HCT116 (cell line): ENCODE measurements around the gene YAE1. TPM values are rescaled to one million over a fixed set of nuclear protein-coding genes. Genes with fewer than 3 reads are reported as not detected.

Experiments
- ATAC-seq: fragments of 200-7000 bp; cut with Tn5 transposase; 2 replicates; pipeline ENCODE4 v1.9.1; 2020; ENCODE audit warnings: mild to moderate bottlenecking, moderate library complexity
- BruUV-seq: library from RNA; stranded (reverse); fragments of 400-500 nt; replicated peaks from 2 replicates; lab custom pipeline; 2021; lab: Mats Ljungman, UMichigan
- CTCF ChIA-PET: fragments of 300-600 bp; sonication (Branson Sonifier 250); formaldehyde crosslinking; loops from one replicate; lab custom pipeline; 2021; ENCODE audit warnings: antibody characterized with exemption; lab: Charles Lee
- POLR2A ChIA-PET: fragments of 300-600, 350-600 bp; sonication (Branson Sonifier 250); formaldehyde crosslinking; loops from one replicate; lab custom pipeline; 2021; ENCODE audit warnings: antibody characterized with exemption; lab: Charles Lee
- RAD21 ChIA-PET, 2 experiments: fragments of 300-600 bp; sonication (Branson Sonifier 250); formaldehyde crosslinking; loops; one replicate each; lab custom pipeline; 2023; ENCODE audit warnings: low total read pairs in 2 of 2; ENCODE audit not compliant: uncharacterized antibody in 2 of 2, unreplicated experiment in 2 of 2, low non-redundant PET in 1 of 2; lab: Charles Lee
- DNase-seq: peaks from one replicate; pipeline ENCODE4 v3.0.0-alpha.2; 2010; ENCODE audit warnings: low read depth, low spot score
- H2AFZ ChIP-seq: fragments of 200-600 bp; shearing (Covaris generic), sonication (generic); 2 replicates; pipeline ENCODE4 v1.6.1; 2017; ENCODE audit warnings: low read depth, mixed run types, mixed read lengths, antibody characterized with exemption, low read length; ENCODE audit not compliant: poor library complexity, severe bottlenecking
- H3K27ac ChIP-seq: 2 replicates; pipeline ENCODE4 v1.5.1; 2012; ENCODE audit warnings: low read depth, low read length
- H3K27me3 ChIP-seq: fragments of 200-600 bp; sonication (generic); 2 replicates; pipeline ENCODE4 v1.6.1; 2016; ENCODE audit warnings: mixed run types, low read length, mixed read lengths; ENCODE audit not compliant: insufficient read depth
- H3K36me3 ChIP-seq, 2 experiments: fragments of 200-500 bp in 1 of 2; fragments of 200-600 bp in 1 of 2; sonication (Bioruptor generic) in 1 of 2; sonication (generic) in 1 of 2; 2 replicates each; pipeline versions ENCODE4 v1.5.1 to v1.6.1; 2014 to 2016; ENCODE audit warnings: low read length in 2 of 2, inconsistent platforms in 1 of 2, mixed read lengths in 1 of 2, mixed run types in 1 of 2; ENCODE audit not compliant: insufficient read depth in 2 of 2, control insufficient read depth in 1 of 2
- H3K4me1 ChIP-seq, 2 experiments: fragments of 200-600 bp in 1 of 2; sonication (generic) in 1 of 2; 2 replicates each; pipeline versions ENCODE4 v1.5.1 to v1.6.1; 2012 to 2017; ENCODE audit warnings: low read length in 2 of 2, inconsistent platforms in 1 of 2, mild to moderate bottlenecking in 1 of 2, mixed read lengths in 1 of 2, mixed run types in 1 of 2, moderate library complexity in 1 of 2; ENCODE audit not compliant: insufficient read depth in 2 of 2, control insufficient read depth in 1 of 2
- H3K4me2 ChIP-seq: fragments of 200-600 bp; sonication (generic); 2 replicates; pipeline ENCODE4 v1.6.1; 2017; ENCODE audit warnings: mixed run types, low read length, mixed read lengths
- H3K4me3 ChIP-seq, 2 experiments: fragments of 200-600 bp in 1 of 2; sonication (generic) in 1 of 2; replicated peaks in 1 of 2; 2 replicates each; pipeline ENCODE4 v1.5.1; 2011 to 2016; ENCODE audit warnings: low read length in 2 of 2, control low read depth in 1 of 2, low read depth in 1 of 2, mild to moderate bottlenecking in 1 of 2, mixed read lengths in 1 of 2, mixed run types in 1 of 2
- H3K79me2 ChIP-seq: fragments of 200-600 bp; sonication (generic); 2 replicates; pipeline ENCODE4 v1.6.1; 2017; ENCODE audit warnings: mild to moderate bottlenecking, mixed run types, low read length, moderate library complexity, mixed read lengths; ENCODE audit not compliant: insufficient read depth
- H3K9ac ChIP-seq: fragments of 200-600 bp; sonication (generic); 2 replicates; pipeline ENCODE4 v1.6.1; 2016; ENCODE audit warnings: low read length, mixed read lengths
- H3K9me2 ChIP-seq: fragments of 200-600 bp; sonication (generic), shearing (Covaris generic); 2 replicates; pipeline ENCODE4 v1.6.1; 2017; ENCODE audit warnings: mixed run types, mild to moderate bottlenecking, moderate library complexity; ENCODE audit not compliant: insufficient read depth
- H3K9me3 ChIP-seq, 2 experiments: fragments of 200-500 bp in 1 of 2; fragments of 200-600 bp in 1 of 2; sonication (Bioruptor generic) in 1 of 2; sonication (generic) in 1 of 2; 2 replicates each; pipeline ENCODE4 v1.6.1; 2014 to 2017; ENCODE audit warnings: low read length in 2 of 2, mixed read lengths in 2 of 2, inconsistent platforms in 1 of 2, low read depth in 1 of 2, mild to moderate bottlenecking in 1 of 2, mixed run types in 1 of 2, moderate library complexity in 1 of 2; ENCODE audit not compliant: control insufficient read depth in 1 of 2, insufficient read depth in 1 of 2
- H4K20me1 ChIP-seq: fragments of 200-600 bp; sonication (generic), shearing (Covaris generic); 2 replicates; pipeline ENCODE4 v1.6.1; 2017; ENCODE audit warnings: mixed run types, mild to moderate bottlenecking, moderate library complexity; ENCODE audit not compliant: insufficient read depth
- CEBPB ChIP-seq: IDR thresholded peaks from 2 replicates; pipeline ENCODE4 v1.6.1; 2012; ENCODE audit warnings: low read depth
- EGR1 ChIP-seq: IDR thresholded peaks from 2 replicates; pipeline ENCODE4 v1.6.1; 2012; ENCODE audit warnings: low read depth
- ELF1 ChIP-seq: IDR thresholded peaks from 2 replicates; pipeline ENCODE4 v1.6.1; 2012; ENCODE audit warnings: low read depth, borderline replicate concordance
- EZH2 ChIP-seq: fragments of 200-600 bp; sonication (generic); IDR thresholded peaks from 2 replicates; pipeline ENCODE4 v1.6.1; 2017; ENCODE audit warnings: antibody characterized with exemption, mixed run types
- EZH2phosphoT487 ChIP-seq: fragments of 200-600 bp; IDR thresholded peaks from 2 replicates; pipeline ENCODE4 v1.6.1; 2018; ENCODE audit warnings: antibody characterized with exemption, borderline replicate concordance
- FOSL1 ChIP-seq: IDR thresholded peaks from 2 replicates; pipeline ENCODE4 v1.6.1; 2012; ENCODE audit warnings: low read depth
- JUND ChIP-seq: IDR thresholded peaks from 2 replicates; pipeline ENCODE4 v1.6.1; 2012
- POLR2A ChIP-seq: IDR thresholded peaks from 2 replicates; pipeline ENCODE4 v1.7.0; 2011; ENCODE audit warnings: borderline replicate concordance; ENCODE audit not compliant: insufficient read depth, insufficient read length; ENCODE audit errors: extremely low read depth
- POLR2AphosphoS5 ChIP-seq: IDR thresholded peaks from 2 replicates; pipeline ENCODE4 v1.6.1; 2011; ENCODE audit warnings: mild to moderate bottlenecking, low read depth, low read length, moderate library complexity
- RAD21 ChIP-seq: IDR thresholded peaks from 2 replicates; pipeline ENCODE4 v1.6.1; 2012; ENCODE audit warnings: low read depth, mild to moderate bottlenecking
- SIN3A ChIP-seq: IDR thresholded peaks from 2 replicates; pipeline ENCODE4 v1.6.1; 2012; ENCODE audit warnings: low read depth
- SP1 ChIP-seq: IDR thresholded peaks from 2 replicates; pipeline ENCODE4 v1.6.1; 2012; ENCODE audit warnings: low read depth
- TCF7L2 ChIP-seq: IDR thresholded peaks from 2 replicates; pipeline ENCODE4 v1.7.0; 2011; ENCODE audit warnings: borderline replicate concordance, inconsistent platforms; ENCODE audit not compliant: insufficient read depth, insufficient read length; ENCODE audit errors: extremely low read depth
- YY1 ChIP-seq: IDR thresholded peaks from 2 replicates; pipeline ENCODE4 v1.6.1; 2011; ENCODE audit warnings: low read length, low read depth, moderate library complexity, mild to moderate bottlenecking; ENCODE audit not compliant: insufficient replicate concordance; ENCODE audit errors: extremely low read depth
- ZFX ChIP-seq: fragments of 450-650 bp; IDR thresholded peaks from 2 replicates; pipeline ENCODE4 v1.6.1; 2017
- intact Hi-C: fragments of 100-400 bp; cut with micrococcal nuclease; formaldehyde crosslinking; loops from 2 replicates; pipeline ENCODE4 v1.10.0; 2022
- total RNA-seq: library from RNA; stranded (reverse); gene quantifications from one replicate; pipeline ENCODE4 v1.2.1, GENCODE V29; 2021; ENCODE audit not compliant: unreplicated experiment
- TF ChIP-seq, protein P1 (sequence below): IDR thresholded peaks from 2 replicates; pipeline ENCODE4 v1.6.1; 2011; ENCODE audit warnings: mild to moderate bottlenecking, low read length, moderate library complexity; ENCODE audit not compliant: insufficient replicate concordance; ENCODE audit errors: extremely low read depth
- TF ChIP-seq, protein P2 (sequence below): IDR thresholded peaks from 2 replicates; pipeline ENCODE4 v1.6.1; 2012
- TF ChIP-seq, protein P3 (sequence below): IDR thresholded peaks from 2 replicates; pipeline ENCODE4 v1.6.1; 2012; ENCODE audit warnings: low read depth
- TF ChIP-seq, protein P4 (sequence below), 3 experiments: fragments of 200-600 bp in 1 of 3; sonication (generic) in 1 of 3; IDR thresholded peaks in 2 of 3; conservative IDR thresholded peaks in 1 of 3; 2 replicates each; pipeline ENCODE4 v1.5.1; 2012 to 2017; ENCODE audit warnings: low read depth in 2 of 3, low read length in 2 of 3, antibody characterized with exemption in 1 of 3, borderline replicate concordance in 1 of 3, control low read depth in 1 of 3, mild to moderate bottlenecking in 1 of 3, mixed read lengths in 1 of 3, mixed run types in 1 of 3, moderate library complexity in 1 of 3; ENCODE audit not compliant: insufficient read depth in 1 of 3

The YAE1 gene
- total RNA-seq, 1 experiment from 2014 or later, result 16.9 TPM

DNA sequence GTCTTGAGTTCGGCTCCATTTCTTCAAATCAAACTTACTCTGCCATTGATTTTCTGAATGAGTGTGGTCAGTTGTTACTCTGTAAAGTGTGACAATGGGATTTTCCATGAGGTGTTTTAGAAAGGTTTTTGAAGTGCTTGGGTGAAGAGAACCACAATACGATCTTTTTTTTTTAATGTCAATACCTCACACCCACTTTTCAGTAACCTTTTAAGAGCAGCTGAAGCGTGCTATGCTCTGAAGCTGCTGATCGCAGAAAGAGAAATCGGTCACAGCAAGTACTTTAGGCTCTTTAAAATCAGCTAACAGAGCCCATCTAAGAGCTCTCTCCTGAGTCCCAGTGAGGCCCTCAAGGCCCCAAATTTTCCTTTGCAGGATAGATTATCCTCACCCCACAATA is 34.4 kb upstream of the YAE1 start:
- H3K4me2 ChIP-seq, result no peak overlapping the region
- intact Hi-C loops, result no loop called here
- no TSS peak for BruUV-seq
- H3K27me3 ChIP-seq, result no peaks in the 10 kb centered on the region
- H3K9me3 ChIP-seq, result no peaks in the 10 kb centered on the region
- no peak overlapping the region for H3K4me3 ChIP-seq
- ChIA-PET POLR2A (no interaction called here), CTCF (no interaction called here), RAD21 (no interaction called here)
- no peaks in the 10 kb centered on the region for H3K4me1 ChIP-seq
- TF ChIP-seq ELF1, result no peak
- TF ChIP-seq JUND, result no peak
- no peak for TF ChIP-seq EGR1
- TF ChIP-seq, protein P1, sequence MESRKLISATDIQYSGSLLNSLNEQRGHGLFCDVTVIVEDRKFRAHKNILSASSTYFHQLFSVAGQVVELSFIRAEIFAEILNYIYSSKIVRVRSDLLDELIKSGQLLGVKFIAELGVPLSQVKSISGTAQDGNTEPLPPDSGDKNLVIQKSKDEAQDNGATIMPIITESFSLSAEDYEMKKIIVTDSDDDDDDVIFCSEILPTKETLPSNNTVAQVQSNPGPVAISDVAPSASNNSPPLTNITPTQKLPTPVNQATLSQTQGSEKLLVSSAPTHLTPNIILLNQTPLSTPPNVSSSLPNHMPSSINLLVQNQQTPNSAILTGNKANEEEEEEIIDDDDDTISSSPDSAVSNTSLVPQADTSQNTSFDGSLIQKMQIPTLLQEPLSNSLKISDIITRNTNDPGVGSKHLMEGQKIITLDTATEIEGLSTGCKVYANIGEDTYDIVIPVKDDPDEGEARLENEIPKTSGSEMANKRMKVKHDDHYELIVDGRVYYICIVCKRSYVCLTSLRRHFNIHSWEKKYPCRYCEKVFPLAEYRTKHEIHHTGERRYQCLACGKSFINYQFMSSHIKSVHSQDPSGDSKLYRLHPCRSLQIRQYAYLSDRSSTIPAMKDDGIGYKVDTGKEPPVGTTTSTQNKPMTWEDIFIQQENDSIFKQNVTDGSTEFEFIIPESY, result no peak
- TF ChIP-seq EZH2phosphoT487, result no peak
- TF ChIP-seq ZFX, result no peak
- no peak for TF ChIP-seq POLR2A
- TF ChIP-seq, protein P2, sequence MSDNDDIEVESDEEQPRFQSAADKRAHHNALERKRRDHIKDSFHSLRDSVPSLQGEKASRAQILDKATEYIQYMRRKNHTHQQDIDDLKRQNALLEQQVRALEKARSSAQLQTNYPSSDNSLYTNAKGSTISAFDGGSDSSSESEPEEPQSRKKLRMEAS, result no peak
- TF ChIP-seq SP1, result no peak
- no peak for TF ChIP-seq FOSL1
- TF ChIP-seq CEBPB, result no peak
- no peak for TF ChIP-seq RAD21
- no peak for TF ChIP-seq EZH2
- no peak for TF ChIP-seq TCF7L2
- TF ChIP-seq SIN3A, result no peak
- TF ChIP-seq, protein P3, sequence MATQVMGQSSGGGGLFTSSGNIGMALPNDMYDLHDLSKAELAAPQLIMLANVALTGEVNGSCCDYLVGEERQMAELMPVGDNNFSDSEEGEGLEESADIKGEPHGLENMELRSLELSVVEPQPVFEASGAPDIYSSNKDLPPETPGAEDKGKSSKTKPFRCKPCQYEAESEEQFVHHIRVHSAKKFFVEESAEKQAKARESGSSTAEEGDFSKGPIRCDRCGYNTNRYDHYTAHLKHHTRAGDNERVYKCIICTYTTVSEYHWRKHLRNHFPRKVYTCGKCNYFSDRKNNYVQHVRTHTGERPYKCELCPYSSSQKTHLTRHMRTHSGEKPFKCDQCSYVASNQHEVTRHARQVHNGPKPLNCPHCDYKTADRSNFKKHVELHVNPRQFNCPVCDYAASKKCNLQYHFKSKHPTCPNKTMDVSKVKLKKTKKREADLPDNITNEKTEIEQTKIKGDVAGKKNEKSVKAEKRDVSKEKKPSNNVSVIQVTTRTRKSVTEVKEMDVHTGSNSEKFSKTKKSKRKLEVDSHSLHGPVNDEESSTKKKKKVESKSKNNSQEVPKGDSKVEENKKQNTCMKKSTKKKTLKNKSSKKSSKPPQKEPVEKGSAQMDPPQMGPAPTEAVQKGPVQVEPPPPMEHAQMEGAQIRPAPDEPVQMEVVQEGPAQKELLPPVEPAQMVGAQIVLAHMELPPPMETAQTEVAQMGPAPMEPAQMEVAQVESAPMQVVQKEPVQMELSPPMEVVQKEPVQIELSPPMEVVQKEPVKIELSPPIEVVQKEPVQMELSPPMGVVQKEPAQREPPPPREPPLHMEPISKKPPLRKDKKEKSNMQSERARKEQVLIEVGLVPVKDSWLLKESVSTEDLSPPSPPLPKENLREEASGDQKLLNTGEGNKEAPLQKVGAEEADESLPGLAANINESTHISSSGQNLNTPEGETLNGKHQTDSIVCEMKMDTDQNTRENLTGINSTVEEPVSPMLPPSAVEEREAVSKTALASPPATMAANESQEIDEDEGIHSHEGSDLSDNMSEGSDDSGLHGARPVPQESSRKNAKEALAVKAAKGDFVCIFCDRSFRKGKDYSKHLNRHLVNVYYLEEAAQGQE, result no peak
- no peak for TF ChIP-seq POLR2AphosphoS5
- TF ChIP-seq, protein P4, sequence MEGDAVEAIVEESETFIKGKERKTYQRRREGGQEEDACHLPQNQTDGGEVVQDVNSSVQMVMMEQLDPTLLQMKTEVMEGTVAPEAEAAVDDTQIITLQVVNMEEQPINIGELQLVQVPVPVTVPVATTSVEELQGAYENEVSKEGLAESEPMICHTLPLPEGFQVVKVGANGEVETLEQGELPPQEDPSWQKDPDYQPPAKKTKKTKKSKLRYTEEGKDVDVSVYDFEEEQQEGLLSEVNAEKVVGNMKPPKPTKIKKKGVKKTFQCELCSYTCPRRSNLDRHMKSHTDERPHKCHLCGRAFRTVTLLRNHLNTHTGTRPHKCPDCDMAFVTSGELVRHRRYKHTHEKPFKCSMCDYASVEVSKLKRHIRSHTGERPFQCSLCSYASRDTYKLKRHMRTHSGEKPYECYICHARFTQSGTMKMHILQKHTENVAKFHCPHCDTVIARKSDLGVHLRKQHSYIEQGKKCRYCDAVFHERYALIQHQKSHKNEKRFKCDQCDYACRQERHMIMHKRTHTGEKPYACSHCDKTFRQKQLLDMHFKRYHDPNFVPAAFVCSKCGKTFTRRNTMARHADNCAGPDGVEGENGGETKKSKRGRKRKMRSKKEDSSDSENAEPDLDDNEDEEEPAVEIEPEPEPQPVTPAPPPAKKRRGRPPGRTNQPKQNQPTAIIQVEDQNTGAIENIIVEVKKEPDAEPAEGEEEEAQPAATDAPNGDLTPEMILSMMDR (IDR thresholded peaks at IDR 0.05 in 2 of 3, conservative IDR thresholded peaks at IDR 0.05 in 1 of 3; ENCODE audit: borderline replicate concordance in 1 of 3, insufficient read depth in 1 of 3, low read depth in 2 of 3, low read length in 2 of 3), result no peak
- TF ChIP-seq YY1, result no peak
- H3K9me2 ChIP-seq, result no peaks in the 10 kb centered on the region
- H4K20me1 ChIP-seq, result no peaks in the 10 kb centered on the region
- H2AFZ ChIP-seq, result no peak overlapping the region
- no peak overlapping the region for H3K27ac ChIP-seq
- ATAC-seq (no peak), DNase-seq (no peak)
- no peak overlapping the region for H3K9ac ChIP-seq
- H3K79me2 ChIP-seq, result no peaks in the 10 kb centered on the region
- H3K36me3 ChIP-seq, result no peaks in the 10 kb centered on the region
